Measurements from ENCODE around the gene VSTM1.
A peak's percentile ranks its signal among the peaks of the same experiment; 100 is the strongest.

Gene VSTM1

GRCh38 chr19:54011507-54012211 is 52.0 kb downstream of the VSTM1 start:
- no peak for DNase-seq (ENCODE audit: low spot score)

GRCh38 chr19:54010474-54010873 is 53.2 kb downstream of the VSTM1 start:
- no peak for DNase-seq (ENCODE audit: low spot score)

- DNase-seq (ENCODE audit: low spot score) = no peak
Measured at GRCh38 chr19:54009440-54009839, 54.3 kb downstream of the VSTM1 start.

GRCh38 chr19:54002495-54003315 is 61.0 kb downstream of the VSTM1 start:
- DNase-seq (ENCODE audit: low spot score) = peak; percentile 65

GRCh38 chr19:54001496-54001895 is 62.2 kb downstream of the VSTM1 start:
- DNase-seq (ENCODE audit: low spot score) = no peak

GRCh38 chr19:53999694-54000093 is 64.0 kb downstream of the VSTM1 start:
- DNase-seq (ENCODE audit: low spot score) = no peak

- no peak for DNase-seq (ENCODE audit: low spot score)
Measured at GRCh38 chr19:53998223-53998622, 65.5 kb downstream of the VSTM1 start.

GRCh38 chr19:53994811-53995210 is 68.9 kb downstream of the VSTM1 start:
- DNase-seq (ENCODE audit: low spot score) = no peak

GRCh38 chr19:53993448-53993847 is 70.2 kb downstream of the VSTM1 start:
- no peak for DNase-seq (ENCODE audit: low spot score)

- no peak for DNase-seq (ENCODE audit: low spot score)
Measured at GRCh38 chr19:53992815-53993214, 70.9 kb downstream of the VSTM1 start.

- DNase-seq (ENCODE audit: low spot score) = no peak
Measured at GRCh38 chr19:53992211-53992610, 71.5 kb downstream of the VSTM1 start.

- peak; percentile 47 for DNase-seq (ENCODE audit: low spot score)
Measured at GRCh38 chr19:53991224-53992113, 72.2 kb downstream of the VSTM1 start, which contains the start of gene CACNG6. TSS of gene CACNG6 (plus strand) at chr19:53991637. CDS start at chr19:53992878, 1,241 bp downstream.

Data from SW480 (cell line).